ENCODE data around the gene PDZK1IP1.

PDZK1IP1 gene

DNA sequence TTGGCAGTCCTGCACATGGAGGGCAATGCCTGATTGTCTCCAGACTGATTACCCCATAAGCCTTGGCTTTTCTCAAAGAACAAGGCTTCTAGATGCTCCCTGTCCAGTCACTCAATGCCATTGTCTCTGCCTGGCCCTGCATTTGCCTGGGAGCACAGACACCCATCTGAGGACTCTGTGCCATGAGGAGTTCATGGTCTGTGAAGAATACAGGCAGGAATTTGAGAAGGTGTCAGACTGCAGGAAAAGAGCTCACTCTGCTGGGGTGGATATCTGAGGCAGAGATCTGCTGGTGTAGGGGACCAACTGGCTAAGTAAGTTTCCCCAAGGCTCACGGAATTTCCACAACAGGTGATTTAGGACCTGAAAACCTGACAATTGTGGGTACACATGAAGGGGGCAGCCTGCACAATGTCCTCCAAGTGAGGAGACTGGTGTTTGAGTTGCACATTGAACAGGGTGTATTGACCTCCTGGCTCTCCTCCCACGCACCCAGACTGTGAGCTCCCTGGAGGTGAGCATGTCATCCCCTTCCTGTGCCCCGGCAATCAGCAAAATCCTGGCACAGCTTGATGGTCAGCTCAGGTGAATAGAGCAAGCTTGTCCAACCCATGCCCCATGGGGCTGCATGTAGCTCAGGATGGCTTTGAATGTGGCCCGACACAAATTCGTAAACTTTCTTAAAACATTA, 51.8 kb downstream of the PDZK1IP1 start:
- H3K27me3 Mint-ChIP-seq: peaks cover 11% of the 10 kb centered on the region
- CTCF ChIA-PET: no interaction called here
- H3K4me1 Mint-ChIP-seq: no peaks in the 10 kb centered on the region
- no peaks in the 10 kb centered on the region for H3K9me3 Mint-ChIP-seq
- no peak for DNase-seq
- no peak overlapping the region for H3K27ac Mint-ChIP-seq
- H3K4me3 Mint-ChIP-seq: no peak overlapping the region
- H3K36me3 Mint-ChIP-seq: no peaks in the 10 kb centered on the region

DNA sequence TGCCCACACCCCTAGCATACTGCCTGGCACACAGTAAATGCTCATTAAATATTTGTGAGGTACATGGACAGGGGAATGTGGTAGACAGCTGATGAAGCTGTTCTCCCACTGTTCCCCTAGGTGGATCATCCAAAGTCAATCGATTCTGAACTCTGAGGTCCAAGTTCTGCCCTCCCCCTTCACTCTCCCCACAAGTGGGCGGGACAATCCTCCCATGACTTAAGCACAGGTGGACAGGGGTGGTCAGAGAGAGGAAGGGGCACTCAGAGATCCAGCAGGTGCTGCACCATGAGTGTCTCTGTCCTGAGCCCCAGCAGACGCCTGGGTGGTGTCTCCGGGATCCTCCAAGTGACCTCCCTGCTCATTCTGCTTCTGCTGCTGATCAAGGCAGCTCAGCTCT, 52.6 kb downstream of the PDZK1IP1 start, which contains the start of gene CYP4A22:
Gene CYP4A22 (plus strand): TSS at position 244 of the 400 bp plus-strand sequence. CDS start 45 bp downstream, at position 289.
- H3K36me3 Mint-ChIP-seq: no peaks in the 10 kb centered on the region
- no peak within 1 kb of the TSS for H3K4me3 Mint-ChIP-seq
- no peaks in the 10 kb centered on the region for H3K9me3 Mint-ChIP-seq
- H3K27me3 Mint-ChIP-seq: peaks cover 11% of the 10 kb centered on the region
- CTCF ChIA-PET: no interaction called here
- H3K27ac Mint-ChIP-seq: no peak within 1 kb of the TSS
- no peak for DNase-seq
- no peaks in the 10 kb centered on the region for H3K4me1 Mint-ChIP-seq
